ENCODE measurements around the gene MTR.

- TF ChIP-seq, protein P1, sequence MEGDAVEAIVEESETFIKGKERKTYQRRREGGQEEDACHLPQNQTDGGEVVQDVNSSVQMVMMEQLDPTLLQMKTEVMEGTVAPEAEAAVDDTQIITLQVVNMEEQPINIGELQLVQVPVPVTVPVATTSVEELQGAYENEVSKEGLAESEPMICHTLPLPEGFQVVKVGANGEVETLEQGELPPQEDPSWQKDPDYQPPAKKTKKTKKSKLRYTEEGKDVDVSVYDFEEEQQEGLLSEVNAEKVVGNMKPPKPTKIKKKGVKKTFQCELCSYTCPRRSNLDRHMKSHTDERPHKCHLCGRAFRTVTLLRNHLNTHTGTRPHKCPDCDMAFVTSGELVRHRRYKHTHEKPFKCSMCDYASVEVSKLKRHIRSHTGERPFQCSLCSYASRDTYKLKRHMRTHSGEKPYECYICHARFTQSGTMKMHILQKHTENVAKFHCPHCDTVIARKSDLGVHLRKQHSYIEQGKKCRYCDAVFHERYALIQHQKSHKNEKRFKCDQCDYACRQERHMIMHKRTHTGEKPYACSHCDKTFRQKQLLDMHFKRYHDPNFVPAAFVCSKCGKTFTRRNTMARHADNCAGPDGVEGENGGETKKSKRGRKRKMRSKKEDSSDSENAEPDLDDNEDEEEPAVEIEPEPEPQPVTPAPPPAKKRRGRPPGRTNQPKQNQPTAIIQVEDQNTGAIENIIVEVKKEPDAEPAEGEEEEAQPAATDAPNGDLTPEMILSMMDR (IDR thresholded peaks at IDR 0.05; ENCODE audit: low read length), result no peak
- TF ChIP-seq EZH2 (IDR thresholded peaks at IDR 0.05; ENCODE audit: borderline replicate concordance, low read length), result no peak
Measured at GRCh38 chr1:236800623-236801022, 5.5 kb downstream of the MTR start.
